ENCODE measurements around the gene SPAM1. TPM values are rescaled to one million over a fixed set of nuclear protein-coding genes. Genes with fewer than 3 reads are reported as not detected.

The SPAM1 gene
- total and polyA plus RNA-seq, 2 experiments from 2014 or later: not detected

- no peak for TF ChIP-seq ZNF462 (CRISPR knock-in tag; IDR thresholded peaks at IDR 0.05)
- TF ChIP-seq STAT1 (IDR thresholded peaks at IDR 0.05; ENCODE audit: unreplicated experiment): no peak
- TF ChIP-seq EZH2phosphoT487 (IDR thresholded peaks at IDR 0.05; ENCODE audit: unreplicated experiment): no peak
- no peak for TF ChIP-seq JUNB (IDR thresholded peaks at IDR 0.05; ENCODE audit: unreplicated experiment)
Observed at GRCh38 chr7:123948136-123948535, 23.1 kb downstream of the SPAM1 start (continued).

- TF ChIP-seq ZNF331 (CRISPR knock-in tag; IDR thresholded peaks at IDR 0.05; ENCODE audit: low read depth) (no peak), EZH2 (IDR thresholded peaks at IDR 0.05; ENCODE audit: low read depth, unreplicated experiment) (no peak)
- Histone ChIP-seq H3F3A (replicated peaks; ENCODE audit: low read depth) (no peaks in the 10 kb centered on the region), H3K4me1 (ENCODE audit: insufficient read depth) (no peaks in the 10 kb centered on the region), H4K20me1 (replicated peaks; ENCODE audit: insufficient read depth) (no peaks in the 10 kb centered on the region), H3K27me3 (ENCODE audit: insufficient read depth) (no peaks in the 10 kb centered on the region), H3K4me3 (no peak overlapping the region), H3K79me2 (replicated peaks; ENCODE audit: insufficient read depth) (no peaks in the 10 kb centered on the region), H2AFZ (no peak overlapping the region), H3K9me2 (ENCODE audit: insufficient read depth) (no peaks in the 10 kb centered on the region), H3K4me2 (no peak overlapping the region), H3K36me3 (ENCODE audit: insufficient read depth) (no peaks in the 10 kb centered on the region), H3K27ac (ENCODE audit: low read depth) (no peak overlapping the region)
- DNase-seq (ENCODE audit: low spot score) (no peak), ATAC-seq (no peak)
- no peak overlapping the region for H3K27ac Mint-ChIP-seq
- H3K27me3 Mint-ChIP-seq (ENCODE audit: insufficient read depth, low read depth, poor library complexity): no peaks in the 10 kb centered on the region
- H3K9me3 Mint-ChIP-seq: no peaks in the 10 kb centered on the region
- peaks cover 8% of the 10 kb centered on the region; the same call in 2 of the 3 replicates for H3K4me1 Mint-ChIP-seq
- no peak overlapping the region for H3K4me3 Mint-ChIP-seq
- no peaks in the 10 kb centered on the region for H3K36me3 Mint-ChIP-seq (ENCODE audit: low read depth)
Observed at GRCh38 chr7:123958186-123958703, 33.2 kb downstream of the SPAM1 start.
